Endothelial cell (in vitro differentiated cells): Measurements from ENCODE around the gene GRID1. TPM values are rescaled to one million over a fixed set of nuclear protein-coding genes. Genes with fewer than 3 reads are reported as not detected.

ENCODE experiments used
- DNase-seq: peaks from one replicate; pipeline ENCODE4 v3.0.0; 2021; ENCODE audit warnings: low spot score
- H3K27ac Mint-ChIP-seq: one replicate; pipeline ENCODE4 v1.8.0; 2021; ENCODE audit warnings: mixed read lengths, inconsistent platforms; ENCODE audit not compliant: unreplicated experiment
- H3K27me3 Mint-ChIP-seq: one replicate; pipeline ENCODE4 v1.8.0; 2021; ENCODE audit warnings: mild to moderate bottlenecking, moderate library complexity, mixed read lengths, inconsistent platforms; ENCODE audit not compliant: unreplicated experiment
- H3K36me3 Mint-ChIP-seq: one replicate; pipeline ENCODE4 v1.8.0; 2021; ENCODE audit warnings: mild to moderate bottlenecking, low read depth, mixed read lengths, inconsistent platforms; ENCODE audit not compliant: unreplicated experiment
- H3K4me1 Mint-ChIP-seq: one replicate; pipeline ENCODE4 v1.8.0; 2021; ENCODE audit warnings: mild to moderate bottlenecking, mixed read lengths, inconsistent platforms; ENCODE audit not compliant: unreplicated experiment
- H3K4me3 Mint-ChIP-seq: one replicate; pipeline ENCODE4 v1.8.0; 2021; ENCODE audit warnings: mild to moderate bottlenecking, mixed read lengths, inconsistent platforms; ENCODE audit not compliant: unreplicated experiment
- H3K9me3 Mint-ChIP-seq: one replicate; pipeline ENCODE4 v1.8.0; 2021; ENCODE audit warnings: mixed read lengths, inconsistent platforms; ENCODE audit not compliant: unreplicated experiment
- CTCF ChIP-seq: fragments of 200-600 bp; sonication (generic); IDR thresholded peaks from one replicate; pipeline ENCODE4 v1.5.0; 2021; ENCODE audit warnings: antibody characterized with exemption; ENCODE audit not compliant: unreplicated experiment
- total RNA-seq: library from RNA; stranded (reverse); fragmentation: NEBNext Ultra II Directional; extraction: Animal tissue kit (Norgen Biotek cat#: 25700); gene quantifications from one replicate; pipeline ENCODE4 v1.2.1, GENCODE V29; 2021; ENCODE audit not compliant: unreplicated experiment

Gene GRID1
- total RNA-seq, 1 donor from 2014 or later = 0.26 TPM

- no peak for TF ChIP-seq CTCF
- Mint-ChIP-seq H3K4me3 (no peak overlapping the region), H3K27ac (no peak overlapping the region), H3K9me3 (no peaks in the 10 kb centered on the region), H3K4me1 (no peaks in the 10 kb centered on the region), H3K36me3 (no peaks in the 10 kb centered on the region), H3K27me3 (peaks cover 7% of the 10 kb centered on the region)
- no peak for DNase-seq
These were observed 320.7 kb downstream of the GRID1 start for GRCh38 chr10:86045896-86046295.

- Mint-ChIP-seq H3K4me3 (no peak overlapping the region), H3K27ac (no peak overlapping the region), H3K27me3 (peaks cover 4% of the 10 kb centered on the region), H3K9me3 (no peaks in the 10 kb centered on the region), H3K36me3 (no peaks in the 10 kb centered on the region), H3K4me1 (no peaks in the 10 kb centered on the region)
- no peak for DNase-seq
- TF ChIP-seq CTCF = no peak
These were observed 322.6 kb downstream of the GRID1 start for GRCh38 chr10:86044029-86044428.

GRCh38 chr10:86043236-86043635 is 323.4 kb downstream of the GRID1 start:
- no peak for TF ChIP-seq CTCF
- DNase-seq = no peak
- peaks cover 4% of the 10 kb centered on the region for H3K27me3 Mint-ChIP-seq
- no peak overlapping the region for H3K27ac Mint-ChIP-seq
- no peaks in the 10 kb centered on the region for H3K36me3 Mint-ChIP-seq
- H3K9me3 Mint-ChIP-seq = no peaks in the 10 kb centered on the region
- H3K4me1 Mint-ChIP-seq = no peaks in the 10 kb centered on the region
- no peak overlapping the region for H3K4me3 Mint-ChIP-seq

GRCh38 chr10:86042161-86042560 is 324.4 kb downstream of the GRID1 start:
- peaks cover 4% of the 10 kb centered on the region for H3K27me3 Mint-ChIP-seq
- H3K4me3 Mint-ChIP-seq = no peak overlapping the region
- no peaks in the 10 kb centered on the region for H3K9me3 Mint-ChIP-seq
- DNase-seq = no peak
- H3K4me1 Mint-ChIP-seq = no peaks in the 10 kb centered on the region
- TF ChIP-seq CTCF = no peak
- no peak overlapping the region for H3K27ac Mint-ChIP-seq
- no peaks in the 10 kb centered on the region for H3K36me3 Mint-ChIP-seq

- no peaks in the 10 kb centered on the region for H3K9me3 Mint-ChIP-seq
- no peak for TF ChIP-seq CTCF
These were observed 325.5 kb downstream of the GRID1 start for GRCh38 chr10:86041116-86041515.

More at GRCh38 chr10:86041116-86041515, 325.5 kb downstream of the GRID1 start:
- no peaks in the 10 kb centered on the region for H3K36me3 Mint-ChIP-seq
- no peak overlapping the region for H3K27ac Mint-ChIP-seq
- peaks cover 4% of the 10 kb centered on the region for H3K27me3 Mint-ChIP-seq
- no peaks in the 10 kb centered on the region for H3K4me1 Mint-ChIP-seq
- no peak for DNase-seq
- no peak overlapping the region for H3K4me3 Mint-ChIP-seq
